GM19328 (cell line): ENCODE results near the gene NDUFA3.

Experiments
- ATAC-seq: cut with Tn5 transposase; IDR thresholded peaks from one replicate; pipeline ENCODE4 v1.9.1; 2021; ENCODE audit warnings: mild to moderate bottlenecking, moderate library complexity; ENCODE audit not compliant: unreplicated experiment

Gene NDUFA3

GRCh38 chr19:54137699-54138488, 35.2 kb downstream of the NDUFA3 start, which contains the start of gene CNOT3:
CNOT3 (plus strand) TSS chr19:54137762; CDS start chr19:54142979, 5,217 bp downstream.
- no peak for ATAC-seq

GRCh38 chr19:54138489-54139256, 36.0 kb downstream of the NDUFA3 start:
- no peak for ATAC-seq

- no peak for ATAC-seq
Measured at GRCh38 chr19:54141356-54141755, 38.7 kb downstream of the NDUFA3 start.

GRCh38 chr19:54142166-54142780, 39.6 kb downstream of the NDUFA3 start:
- no peak for ATAC-seq

GRCh38 chr19:54145541-54146158, 43.0 kb downstream of the NDUFA3 start:
- ATAC-seq = no peak

GRCh38 chr19:54147676-54148075, 45.0 kb downstream of the NDUFA3 start:
- no peak for ATAC-seq

GRCh38 chr19:54148158-54148557, 45.5 kb downstream of the NDUFA3 start:
- ATAC-seq = no peak

GRCh38 chr19:54149021-54149812, 46.6 kb downstream of the NDUFA3 start:
- ATAC-seq = no peak

GRCh38 chr19:54151362-54152035, 48.8 kb downstream of the NDUFA3 start:
- no peak for ATAC-seq

- ATAC-seq = no peak
Measured at GRCh38 chr19:54152267-54152666, 49.6 kb downstream of the NDUFA3 start.

- ATAC-seq = no peak
Measured at GRCh38 chr19:54152878-54153524, 50.3 kb downstream of the NDUFA3 start.

- no peak for ATAC-seq
Measured at GRCh38 chr19:54153731-54154326, 51.2 kb downstream of the NDUFA3 start.

GRCh38 chr19:54154603-54155345, 52.1 kb downstream of the NDUFA3 start:
- no peak for ATAC-seq

- ATAC-seq = no peak
Measured at GRCh38 chr19:54155694-54156093, 53.0 kb downstream of the NDUFA3 start.

- ATAC-seq = no peak
Measured at GRCh38 chr19:54156490-54156889, 53.8 kb downstream of the NDUFA3 start.

- no peak for ATAC-seq
Measured at GRCh38 chr19:54156953-54157352, 54.3 kb downstream of the NDUFA3 start.
